H1 (cell line): Measurements from ENCODE around the gene FOXB1. TPM values are rescaled to one million over a fixed set of nuclear protein-coding genes. Genes with fewer than 3 reads are reported as not detected.

ENCODE experiments used
- CTCF ChIA-PET: fragments of 300-600 bp; sonication (Branson Sonifier 250); formaldehyde crosslinking; loops from one replicate; lab custom pipeline; 2021; ENCODE audit not compliant: partially characterized antibody; lab: Charles Lee
- POLR2A ChIA-PET: fragments of 300-600 bp; sonication (Branson Sonifier 250); formaldehyde crosslinking; loops from one replicate; lab custom pipeline; 2021; ENCODE audit warnings: inconsistent platforms; ENCODE audit not compliant: partially characterized antibody; lab: Charles Lee
- DNase-seq, 2 experiments: peaks; one replicate each; pipeline versions ENCODE4 v3.0.0 to v3.0.0-alpha.2; 2010 to 2022; ENCODE audit warnings: low spot score in 2 of 2, low read depth in 1 of 2, mixed read lengths in 1 of 2
- FAIRE-seq: peaks from 2 replicates; lab custom pipeline; 2011; peaks lifted over from hg19 to GRCh38; lab: Jason Lieb, UNC
- H2AFZ ChIP-seq: 2 replicates; pipeline ENCODE4 v1.8.1; 2012; ENCODE audit warnings: low read length, inconsistent platforms
- H2AK5ac ChIP-seq: 2 replicates; pipeline ENCODE4 v1.6.1; 2013; ENCODE audit warnings: low read depth, low read length
- H2BK120ac ChIP-seq: replicated peaks from 2 replicates; pipeline ENCODE3; 2013; ENCODE audit warnings: low read depth, low read length, inconsistent platforms
- H2BK12ac ChIP-seq: 2 replicates; pipeline ENCODE4 v1.6.1; 2013; ENCODE audit warnings: low read depth, low read length
- H2BK15ac ChIP-seq: 2 replicates; pipeline ENCODE4 v1.6.1; 2013; ENCODE audit warnings: low read length
- H2BK20ac ChIP-seq: 2 replicates; pipeline ENCODE4 v1.6.1; 2013; ENCODE audit warnings: low read length
- H2BK5ac ChIP-seq: 2 replicates; pipeline ENCODE4 v1.6.1; 2013; ENCODE audit warnings: low read depth, low read length
- H3K14ac ChIP-seq: 2 replicates; pipeline ENCODE4 v1.6.1; 2013; ENCODE audit warnings: inconsistent platforms; ENCODE audit not compliant: insufficient read length
- H3K18ac ChIP-seq: 2 replicates; pipeline ENCODE4 v1.6.1; 2013; ENCODE audit warnings: low read length; ENCODE audit errors: extremely low read depth
- H3K23ac ChIP-seq: 2 replicates; pipeline ENCODE4 v1.6.1; 2013; ENCODE audit warnings: inconsistent platforms; ENCODE audit not compliant: insufficient read length
- H3K23me2 ChIP-seq: 2 replicates; pipeline ENCODE4 v1.6.1; 2013; ENCODE audit warnings: low read depth, low read length
- H3K27ac ChIP-seq: 2 replicates; pipeline ENCODE4 v1.6.1; 2011; ENCODE audit warnings: low read depth, low read length, inconsistent platforms
- H3K27me3 ChIP-seq, 4 experiments: replicated peaks in 1 of 4; 1 replicate in 1 of 4; 2 replicates in 3 of 4; pipeline versions ENCODE4 v1.6.1 to v1.8.1; 2011 to 2013; ENCODE audit warnings: low read length in 3 of 4, mild to moderate bottlenecking in 3 of 4, inconsistent platforms in 2 of 4, mixed read lengths in 2 of 4, moderate library complexity in 1 of 4; ENCODE audit not compliant: control insufficient read depth in 3 of 4, insufficient read depth in 3 of 4; ENCODE audit errors: extremely low read depth in 1 of 4
- H3K36me3 ChIP-seq, 4 experiments: 2 replicates each; pipeline versions ENCODE4 v1.6.1 to v1.8.1; 2011 to 2013; ENCODE audit warnings: mild to moderate bottlenecking in 4 of 4, low read length in 3 of 4, moderate library complexity in 2 of 4, control low read depth in 1 of 4, inconsistent platforms in 1 of 4; ENCODE audit not compliant: insufficient read depth in 4 of 4, control insufficient read depth in 2 of 4
- H3K4ac ChIP-seq: replicated peaks from 2 replicates; pipeline ENCODE3; 2013; ENCODE audit warnings: low read length, low read depth, mixed read lengths, inconsistent platforms; ENCODE audit not compliant: insufficient read length
- H3K4me1 ChIP-seq, 4 experiments: replicated peaks in 1 of 4; 1 replicate in 1 of 4; 2 replicates in 3 of 4; pipeline versions ENCODE4 v1.6.1 to v1.8.1; 2011 to 2013; ENCODE audit warnings: low read length in 3 of 4, inconsistent platforms in 2 of 4, mixed read lengths in 1 of 4; ENCODE audit not compliant: insufficient read depth in 4 of 4, control insufficient read depth in 3 of 4
- H3K4me2 ChIP-seq, 2 experiments: 2 replicates each; pipeline versions ENCODE4 v1.6.1 to v1.8.1; 2011 to 2013; ENCODE audit warnings: low read depth in 2 of 2, low read length in 2 of 2, control low read depth in 1 of 2, inconsistent platforms in 1 of 2, mild to moderate bottlenecking in 1 of 2; ENCODE audit not compliant: insufficient read depth in 1 of 2
- H3K4me3 ChIP-seq, 4 experiments: fragments of 200-600, 300-600 bp in 1 of 4; sonication (generic), shearing (Covaris generic), sonication (Bioruptor Twin) in 1 of 4; 2 replicates each; pipeline versions ENCODE4 v1.5.1 to v1.8.1; 2011 to 2016; ENCODE audit warnings: low read length in 4 of 4, low read depth in 3 of 4, control low read depth in 2 of 4, inconsistent platforms in 2 of 4, mild to moderate bottlenecking in 2 of 4, mixed read lengths in 1 of 4, moderate library complexity in 1 of 4; ENCODE audit not compliant: insufficient read depth in 2 of 4; ENCODE audit errors: extremely low read depth in 1 of 4
- H3K56ac ChIP-seq: replicated peaks from 2 replicates; pipeline ENCODE3; 2013; ENCODE audit warnings: low read depth, mild to moderate bottlenecking, mixed read lengths, low read length, inconsistent platforms; ENCODE audit not compliant: insufficient read length
- H3K79me1 ChIP-seq: 2 replicates; pipeline ENCODE4 v1.6.1; 2013; ENCODE audit warnings: low read depth, low read length, control low read depth
- H3K79me2 ChIP-seq, 2 experiments: 2 replicates each; pipeline versions ENCODE4 v1.6.1 to v1.8.1; 2012 to 2013; ENCODE audit warnings: low read length in 2 of 2, mild to moderate bottlenecking in 2 of 2, inconsistent platforms in 1 of 2; ENCODE audit not compliant: insufficient read depth in 2 of 2, control insufficient read depth in 1 of 2
- H3K9ac ChIP-seq, 4 experiments: replicated peaks in 1 of 4; 1 replicate in 1 of 4; 2 replicates in 3 of 4; pipeline versions ENCODE4 v1.6.1 to v1.8.1; 2011 to 2013; ENCODE audit warnings: low read depth in 3 of 4, low read length in 3 of 4, control low read depth in 2 of 4, mild to moderate bottlenecking in 2 of 4, moderate library complexity in 2 of 4, inconsistent platforms in 1 of 4; ENCODE audit errors: extremely low read depth in 1 of 4
- H3K9me3 ChIP-seq, 2 experiments: 2 replicates each; pipeline versions ENCODE4 v1.6.1 to v1.8.1; 2012 to 2013; ENCODE audit warnings: mild to moderate bottlenecking in 2 of 2, moderate library complexity in 2 of 2, control low read depth in 1 of 2, inconsistent platforms in 1 of 2, low read depth in 1 of 2, low read length in 1 of 2, mixed read lengths in 1 of 2; ENCODE audit not compliant: insufficient read depth in 2 of 2
- H4K20me1 ChIP-seq, 2 experiments: replicated peaks in 1 of 2; 2 replicates each; pipeline versions ENCODE3 to v1.8.1; 2011 to 2013; ENCODE audit warnings: inconsistent platforms in 2 of 2, low read length in 2 of 2, mild to moderate bottlenecking in 1 of 2; ENCODE audit not compliant: insufficient read depth in 2 of 2, control insufficient read depth in 1 of 2
- H4K5ac ChIP-seq: 2 replicates; pipeline ENCODE4 v1.6.1; 2013; ENCODE audit warnings: low read length, low read depth, mixed read lengths, inconsistent platforms; ENCODE audit not compliant: insufficient read length
- H4K8ac ChIP-seq: 2 replicates; pipeline ENCODE4 v1.8.0; 2013; ENCODE audit warnings: mild to moderate bottlenecking, moderate library complexity, low read length, inconsistent platforms; ENCODE audit not compliant: insufficient read depth; ENCODE audit errors: extremely low read depth
- H4K91ac ChIP-seq: replicated peaks from 2 replicates; pipeline ENCODE3; 2013; ENCODE audit warnings: low read length, mixed read lengths, inconsistent platforms; ENCODE audit not compliant: insufficient read length
- EP300 ChIP-seq, 2 experiments: IDR thresholded peaks; 1 replicate in 1 of 2; 2 replicates in 1 of 2; pipeline ENCODE4 v1.6.1; 2011 to 2012; ENCODE audit warnings: low read depth in 2 of 2, low read length in 2 of 2, mild to moderate bottlenecking in 2 of 2, borderline replicate concordance in 1 of 2, inconsistent platforms in 1 of 2, moderate library complexity in 1 of 2
- GTF2F1 ChIP-seq: IDR thresholded peaks from 2 replicates; pipeline ENCODE4 v1.6.1; 2012; ENCODE audit warnings: low read depth, low read length, improper control_type of control experiment, borderline replicate concordance
- HDAC2 ChIP-seq, 2 experiments: fragments of 300-600 bp in 1 of 2; sonication (generic) in 1 of 2; IDR thresholded peaks; 2 replicates each; pipeline ENCODE4 v1.6.1; 2011 to 2012; ENCODE audit warnings: low read depth in 2 of 2, low read length in 2 of 2, mild to moderate bottlenecking in 2 of 2, moderate library complexity in 2 of 2, borderline replicate concordance in 1 of 2, inconsistent platforms in 1 of 2
- NRF1 ChIP-seq: IDR thresholded peaks from 2 replicates; pipeline ENCODE4 v1.6.1; 2011; ENCODE audit warnings: mild to moderate bottlenecking, low read depth, low read length, improper control_type of control experiment
- SIN3A ChIP-seq, 2 experiments: IDR thresholded peaks in 1 of 2; conservative IDR thresholded peaks in 1 of 2; 2 replicates each; pipeline ENCODE4 v1.6.1; 2011 to 2012; ENCODE audit warnings: low read length in 2 of 2, improper control_type of control experiment in 1 of 2, low read depth in 1 of 2, mild to moderate bottlenecking in 1 of 2
- SUZ12 ChIP-seq: fragments of 200-600 bp; sonication (generic); IDR thresholded peaks from 2 replicates; pipeline ENCODE4 v1.6.1; 2012; ENCODE audit warnings: mild to moderate bottlenecking, inconsistent platforms, low read length, moderate library complexity, mixed read lengths
- TAF1 ChIP-seq: IDR thresholded peaks from 2 replicates; pipeline ENCODE4 v1.6.1; 2011; ENCODE audit warnings: mild to moderate bottlenecking, low read depth, low read length
- TEAD4 ChIP-seq: IDR thresholded peaks from 2 replicates; pipeline ENCODE4 v1.6.1; 2012; ENCODE audit warnings: low read depth, low read length, inconsistent platforms, mixed read lengths
- polyA plus RNA-seq, 7 experiments: library from polyadenylated mRNA; depleted of rRNA in 3 of 7; stranded (reverse) in 5 of 7; unstranded in 2 of 7; fragments of >200 nt in 5 of 7; fragments of 200-250 nt in 2 of 7; gene quantifications; 1 replicate in 5 of 7; 2 replicates in 1 of 7; 4 replicates in 1 of 7; pipeline versions ENCODE4 v1.2.1 to v1.2.3, GENCODE V29; 2011 to 2013; ENCODE audit warnings: missing spikeins in 2 of 7, mixed read lengths in 2 of 7
- total RNA-seq: library from RNA; stranded (reverse); fragmentation: NEBNext Ultra II Directional; extraction: Animal tissue kit (Norgen Biotek cat#: 25700); gene quantifications from 2 replicates; pipeline ENCODE4 v1.2.1, GENCODE V29; 2021

The FOXB1 gene
- total and polyA plus RNA-seq, 2 of the 8 experiments (the other 6 are each of a cell fraction or from before 2014, with no cell fraction given): 0.92 to 1.5 TPM

GRCh38 chr15:59963925-59964324 is 40.2 kb upstream of the FOXB1 start:
- no peak overlapping the region for H3K14ac ChIP-seq
- H3K4me2 ChIP-seq: no peak overlapping the region
- H3K27me3 ChIP-seq: no peaks in the 10 kb centered on the region
- H3K56ac ChIP-seq: no peak overlapping the region
- H3K27ac ChIP-seq: no peak overlapping the region
- no peak overlapping the region for H3K9ac ChIP-seq
- H3K9me3 ChIP-seq: peaks cover 7 to 8% of the 10 kb centered on the region in 2 experiments; a peak in 1 of 4 replicates
- no peak overlapping the region for H4K8ac ChIP-seq
- DNase-seq (no peak), FAIRE-seq (no peak)
- H2AK5ac ChIP-seq: no peak overlapping the region
- H3K23me2 ChIP-seq: no peaks in the 10 kb centered on the region
- no peak overlapping the region for H2BK5ac ChIP-seq
- H3K23ac ChIP-seq: no peak overlapping the region
- H2BK20ac ChIP-seq: no peak overlapping the region
- H2AFZ ChIP-seq: no peak overlapping the region
- no peak overlapping the region for H3K4ac ChIP-seq
- H2BK12ac ChIP-seq: no peak overlapping the region
- TF ChIP-seq NRF1 (no peak), TEAD4 (no peak), TAF1 (no peak), EP300 (IDR thresholded peaks at IDR 0.05; ENCODE audit: borderline replicate concordance in 1 of 2, low read depth in 2 of 2, low read length in 2 of 2) (no peak), HDAC2 (IDR thresholded peaks at IDR 0.05; ENCODE audit: borderline replicate concordance in 1 of 2, low read depth in 2 of 2, low read length in 2 of 2) (no peak), SUZ12 (no peak), GTF2F1 (no peak), SIN3A (conservative IDR thresholded peaks at IDR 0.05 in 1 of 2, IDR thresholded peaks at IDR 0.05 in 1 of 2; ENCODE audit: low read depth in 1 of 2, low read length in 2 of 2) (no peak)
- H4K5ac ChIP-seq: no peak overlapping the region
- no peaks in the 10 kb centered on the region for H3K36me3 ChIP-seq
- ChIA-PET POLR2A (no interaction called here), CTCF (no interaction called here)
- H3K79me2 ChIP-seq: no peaks in the 10 kb centered on the region
- H4K91ac ChIP-seq: no peak overlapping the region
- no peak overlapping the region for H3K18ac ChIP-seq
- H4K20me1 ChIP-seq: no peaks in the 10 kb centered on the region
- H3K4me1 ChIP-seq: no peaks in the 10 kb centered on the region
- no peak overlapping the region for H2BK120ac ChIP-seq
- H3K4me3 ChIP-seq: no peak overlapping the region
- H3K79me1 ChIP-seq: no peaks in the 10 kb centered on the region
- H2BK15ac ChIP-seq: no peak overlapping the region
